ENCODE results near the gene AUTS2. TPM values are rescaled to one million over a fixed set of nuclear protein-coding genes. Genes with fewer than 3 reads are reported as not detected.

The AUTS2 gene
- total RNA-seq, 6 experiments from 2014 or later: 10.4 to 32.0 (median 19.3) TPM

DNA sequence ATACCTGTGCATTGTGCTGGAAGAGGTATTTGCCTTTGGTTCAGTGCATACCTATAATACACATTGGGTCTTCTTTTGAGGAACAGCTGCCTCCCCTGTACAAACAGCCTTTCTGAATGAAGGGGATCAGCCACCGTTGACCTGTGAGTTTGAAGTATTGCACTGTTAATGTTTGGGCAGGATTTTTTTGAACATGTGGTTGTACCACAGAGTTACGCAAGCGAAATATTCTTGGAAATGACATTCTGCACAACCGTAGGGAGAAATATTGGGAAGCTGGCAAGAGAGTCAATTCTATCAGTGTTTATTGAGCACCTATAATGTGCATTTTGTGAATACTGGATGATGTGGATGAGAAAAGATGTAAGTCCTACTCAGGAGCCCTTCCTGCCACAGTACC is 270.6 kb downstream of the AUTS2 start:
- Histone ChIP-seq H3K27ac (no peak overlapping the region), H3K36me3 (no peaks in the 10 kb centered on the region), H3K4me3 (no peak overlapping the region), H3K27me3 (no peaks in the 10 kb centered on the region), H3K9me3 (no peaks in the 10 kb centered on the region), H3K4me1 (peaks cover 0 to 11% (median 2%) of the 10 kb centered on the region in 4 donors)
- WGBS (ENCODE audit: insufficient coverage, low coverage, low lambda C conversion rate, missing lambda C conversion rate): 58% methylated on average over 4 of the region's 4 CpGs
- intact Hi-C loops (cut with DNase I): no loop called here
- ATAC-seq: no peak
- TF ChIP-seq, protein P1, sequence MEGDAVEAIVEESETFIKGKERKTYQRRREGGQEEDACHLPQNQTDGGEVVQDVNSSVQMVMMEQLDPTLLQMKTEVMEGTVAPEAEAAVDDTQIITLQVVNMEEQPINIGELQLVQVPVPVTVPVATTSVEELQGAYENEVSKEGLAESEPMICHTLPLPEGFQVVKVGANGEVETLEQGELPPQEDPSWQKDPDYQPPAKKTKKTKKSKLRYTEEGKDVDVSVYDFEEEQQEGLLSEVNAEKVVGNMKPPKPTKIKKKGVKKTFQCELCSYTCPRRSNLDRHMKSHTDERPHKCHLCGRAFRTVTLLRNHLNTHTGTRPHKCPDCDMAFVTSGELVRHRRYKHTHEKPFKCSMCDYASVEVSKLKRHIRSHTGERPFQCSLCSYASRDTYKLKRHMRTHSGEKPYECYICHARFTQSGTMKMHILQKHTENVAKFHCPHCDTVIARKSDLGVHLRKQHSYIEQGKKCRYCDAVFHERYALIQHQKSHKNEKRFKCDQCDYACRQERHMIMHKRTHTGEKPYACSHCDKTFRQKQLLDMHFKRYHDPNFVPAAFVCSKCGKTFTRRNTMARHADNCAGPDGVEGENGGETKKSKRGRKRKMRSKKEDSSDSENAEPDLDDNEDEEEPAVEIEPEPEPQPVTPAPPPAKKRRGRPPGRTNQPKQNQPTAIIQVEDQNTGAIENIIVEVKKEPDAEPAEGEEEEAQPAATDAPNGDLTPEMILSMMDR (IDR thresholded peaks at IDR 0.05): no peak
- TF ChIP-seq POLR2A (IDR thresholded peaks at IDR 0.05): no peak
- no peak for DNase-seq

DNA sequence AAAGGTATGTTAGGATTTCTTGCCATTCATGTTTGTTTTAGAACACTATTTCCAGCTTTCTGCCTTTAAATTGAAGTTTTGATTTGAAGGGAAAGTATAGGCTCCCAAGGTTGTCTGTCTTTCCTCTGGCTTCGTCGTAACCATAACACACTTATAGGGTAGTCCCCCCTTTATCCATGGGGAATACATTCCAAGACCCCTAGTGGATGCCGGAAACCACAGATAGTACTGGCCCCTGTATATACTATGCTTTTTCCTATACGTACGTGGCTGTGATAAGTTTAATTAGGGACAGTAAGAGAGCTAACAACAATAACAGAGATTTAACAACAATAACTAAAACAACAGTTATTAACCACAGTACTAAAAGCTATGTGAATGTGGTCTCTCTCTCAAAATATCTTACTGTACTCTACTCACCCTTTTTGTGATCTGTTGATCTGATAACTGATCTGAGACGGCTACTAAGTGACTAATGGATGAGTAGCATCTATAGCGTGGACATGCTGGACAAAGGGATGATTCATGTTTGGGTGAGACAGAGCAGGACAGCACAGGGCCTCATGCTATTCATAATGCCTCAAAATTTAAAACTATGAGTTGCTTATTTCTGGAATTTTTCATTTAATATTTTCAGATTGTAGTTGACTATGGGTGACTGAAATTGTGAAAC is 273.1 kb downstream of the AUTS2 start:
- TF ChIP-seq POLR2A (IDR thresholded peaks at IDR 0.05): no peak
- TF ChIP-seq, protein P1 (IDR thresholded peaks at IDR 0.05): no peak
- peak in 3 of 4 donors; percentile 10 to 65 (median 13) for ATAC-seq

DNA sequence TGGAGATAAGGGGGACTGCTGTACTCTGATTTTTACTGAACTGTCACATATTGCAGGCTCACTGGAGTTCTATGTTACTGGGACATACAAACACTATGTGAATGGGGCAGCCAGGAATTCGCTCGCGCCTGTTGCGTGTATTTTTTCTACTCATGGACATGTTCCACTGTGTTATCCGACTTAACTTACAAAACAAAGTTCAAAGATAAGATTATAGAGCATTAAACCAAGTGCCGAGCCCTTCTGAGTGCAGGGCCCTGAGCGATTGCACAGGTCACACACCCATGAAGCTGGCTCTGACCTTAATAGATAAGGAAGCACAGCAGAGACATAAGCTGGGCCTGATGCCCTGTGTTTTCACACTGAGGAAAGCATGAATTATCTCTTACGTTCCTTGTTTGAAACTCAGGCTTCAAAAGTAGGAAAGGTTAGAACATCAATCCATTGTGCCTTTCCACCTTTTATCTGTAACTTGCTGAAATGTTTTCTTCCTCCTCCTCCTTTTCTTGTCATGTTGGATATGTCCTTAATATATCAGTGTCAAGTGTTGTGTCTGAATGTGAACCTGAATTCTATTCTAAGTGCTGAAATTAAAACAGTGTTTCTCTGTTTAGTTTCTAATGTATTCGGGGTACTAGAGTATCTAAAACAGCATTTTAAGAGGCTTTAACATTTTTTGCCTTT is 273.8 kb downstream of the AUTS2 start:
- Histone ChIP-seq H3K4me3 (no peak overlapping the region), H3K4me1 (peaks cover 0 to 11% (median 2%) of the 10 kb centered on the region in 4 donors), H3K27me3 (no peaks in the 10 kb centered on the region), H3K9me3 (no peaks in the 10 kb centered on the region), H3K27ac (no peak overlapping the region), H3K36me3 (no peaks in the 10 kb centered on the region)
- TF ChIP-seq POLR2A (IDR thresholded peaks at IDR 0.05): no peak
- TF ChIP-seq, protein P1 (IDR thresholded peaks at IDR 0.05): no peak
- intact Hi-C loops (cut with DNase I): no loop called here
- DNase-seq (peak; percentile 30 to 48 (median 42)), ATAC-seq (peak; percentile 82 to 97 (median 90))
- WGBS (ENCODE audit: insufficient coverage, low coverage, low lambda C conversion rate, missing lambda C conversion rate): 26% methylated on average over 9 of the region's 9 CpGs

More for the DNA sequence above, 273.1 kb downstream of the AUTS2 start:
- Histone ChIP-seq H3K27me3 (no peaks in the 10 kb centered on the region), H3K4me1 (peaks cover 0 to 11% (median 2%) of the 10 kb centered on the region in 4 donors), H3K36me3 (no peaks in the 10 kb centered on the region), H3K9me3 (no peaks in the 10 kb centered on the region), H3K4me3 (no peak overlapping the region), H3K27ac (no peak overlapping the region)
- DNase-seq: no peak
- intact Hi-C loops (cut with DNase I): no loop called here
- 79% methylated on average over 7 of the region's 7 CpGs for WGBS (ENCODE audit: insufficient coverage, low coverage, low lambda C conversion rate, missing lambda C conversion rate)

DNA sequence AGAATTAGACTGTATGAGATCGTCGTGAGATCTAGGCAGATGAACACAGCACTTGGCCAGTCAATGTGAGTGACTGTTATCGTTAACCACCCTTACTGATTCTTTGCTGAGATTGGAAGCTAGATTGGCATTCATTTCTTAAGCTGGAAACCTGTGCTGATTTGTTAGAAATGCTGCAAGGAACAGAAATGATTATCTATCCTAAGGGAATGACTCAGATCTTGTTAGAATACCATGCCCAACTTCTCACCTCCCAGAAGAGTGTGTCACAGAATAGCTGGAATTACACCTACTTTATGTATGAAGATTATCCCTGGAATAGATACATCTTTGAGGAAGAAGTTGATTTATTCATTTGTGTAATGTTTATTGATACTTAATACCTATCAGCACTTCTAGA is 275.2 kb downstream of the AUTS2 start:
- no peak for TF ChIP-seq POLR2A (IDR thresholded peaks at IDR 0.05)
- TF ChIP-seq, protein P1 (IDR thresholded peaks at IDR 0.05): no peak
- DNase-seq: no peak
- H3K27me3 ChIP-seq: no peaks in the 10 kb centered on the region
- WGBS (ENCODE audit: insufficient coverage, low coverage, low lambda C conversion rate, missing lambda C conversion rate): 91% methylated on average over 3 of the region's 3 CpGs
- H3K9me3 ChIP-seq: no peaks in the 10 kb centered on the region
- peaks cover 0 to 11% (median 2%) of the 10 kb centered on the region in 4 donors for H3K4me1 ChIP-seq
- intact Hi-C loops (cut with DNase I): no loop called here
- ATAC-seq: no peak
- no peaks in the 10 kb centered on the region for H3K36me3 ChIP-seq
- H3K27ac ChIP-seq: no peak overlapping the region
- no peak overlapping the region for H3K4me3 ChIP-seq
